HepG2 (cell line): ENCODE results near the gene DNAJC21.

Experiments used
- CENPT ChIP-seq: sonication (generic); formaldehyde crosslinking; IDR thresholded peaks from 2 replicates; pipeline ENCODE4 v1.8.0; 2022; ENCODE audit warnings: low read depth, mild to moderate bottlenecking, moderate library complexity, missing genetic modification reagents
- CTCF ChIP-seq: sonication (generic); formaldehyde crosslinking; IDR thresholded peaks from 2 replicates; pipeline ENCODE4 v1.5.0; 2020; ENCODE audit warnings: mild to moderate bottlenecking, missing genetic modification reagents, moderate library complexity
- EP300 ChIP-seq, 3 experiments: sonication (generic) in 1 of 3; formaldehyde crosslinking in 1 of 3; IDR thresholded peaks; 2 replicates each; pipeline versions ENCODE4 v1.5.1 to v1.6.1; 2011 to 2020; ENCODE audit warnings: low read depth in 2 of 3, low read length in 2 of 3, borderline replicate concordance in 1 of 3, improper control_type of control experiment in 1 of 3, mild to moderate bottlenecking in 1 of 3, missing genetic modification reagents in 1 of 3, moderate library complexity in 1 of 3
- KLF12 ChIP-seq: sonication (generic); formaldehyde crosslinking; IDR thresholded peaks from 2 replicates; pipeline ENCODE4 v1.4.0; 2020; ENCODE audit warnings: missing genetic modification reagents, borderline replicate concordance
- POLR2A ChIP-seq, 2 experiments: IDR thresholded peaks; 2 replicates each; pipeline ENCODE4 v1.6.1; 2011; ENCODE audit warnings: low read depth in 2 of 2, low read length in 2 of 2, mild to moderate bottlenecking in 1 of 2, moderate library complexity in 1 of 2; ENCODE audit not compliant: insufficient read depth in 1 of 2
- POLR2AphosphoS5 ChIP-seq: IDR thresholded peaks from 2 replicates; pipeline ENCODE4 v1.6.1; 2012; ENCODE audit warnings: low read depth, low read length
- PREB ChIP-seq: sonication (generic); formaldehyde crosslinking; IDR thresholded peaks from 2 replicates; pipeline ENCODE4 v1.4.0; 2020; ENCODE audit warnings: missing genetic modification reagents
- ZNF569 ChIP-seq: sonication (generic); formaldehyde crosslinking; IDR thresholded peaks from 2 replicates; pipeline ENCODE4 v1.5.0; 2020; ENCODE audit warnings: mild to moderate bottlenecking, missing genetic modification reagents, moderate library complexity, borderline replicate concordance

- TF ChIP-seq ZNF569 (CRISPR knock-in tag) (no peak), POLR2AphosphoS5 (no peak), POLR2A (IDR thresholded peaks at IDR 0.05; ENCODE audit: insufficient read depth in 1 of 2, low read depth in 2 of 2, low read length in 2 of 2) (no peak), CENPT (no peak), KLF12 (no peak), PREB (CRISPR knock-in tag) (no peak), EP300 (IDR thresholded peaks at IDR 0.05; ENCODE audit: low read depth in 2 of 2, low read length in 2 of 2) (no peak), EP300 (CRISPR knock-in tag; IDR thresholded peaks at IDR 0.05; ENCODE audit: borderline replicate concordance) (no peak), CTCF (CRISPR knock-in tag) (no peak)
These were observed 73.1 kb downstream of the DNAJC21 start for GRCh38 chr5:35002459-35002858.
